Esophagus muscularis mucosa (tissue), 4 donors: ENCODE measurements around the gene CUX1. TPM values are rescaled to one million over a fixed set of nuclear protein-coding genes. Genes with fewer than 3 reads are reported as not detected.

ENCODE experiments used
- DNase-seq: peaks from one replicate; pipeline ENCODE4 v3.0.0-alpha.2; 2017; ENCODE audit errors: extremely low spot score
- H3K27ac ChIP-seq, 4 donors: fragments of 200-600 bp; sonication (generic); replicated peaks in 1 of 4; 1 replicate in 3 of 4; 2 replicates in 1 of 4; pipeline ENCODE4 v1.5.1; 2016 to 2019; ENCODE audit warnings: mild to moderate bottlenecking in 1 of 4
- H3K27me3 ChIP-seq, 4 donors: fragments of 200-600 bp; sonication (generic); one replicate each; pipeline versions ENCODE4 v1.5.1 to v1.6.0; 2016 to 2019
- H3K36me3 ChIP-seq, 4 donors: fragments of 200-600 bp; sonication (generic); one replicate each; pipeline ENCODE4 v1.5.1; 2016 to 2019
- H3K4me1 ChIP-seq, 4 donors: fragments of 200-600 bp; sonication (generic); one replicate each; pipeline ENCODE4 v1.5.1; 2016 to 2019
- H3K4me3 ChIP-seq, 4 donors: fragments of 200-600 bp; sonication (generic); 1 replicate in 2 of 4; 2 replicates in 2 of 4; pipeline ENCODE4 v1.5.1; 2016 to 2019; ENCODE audit warnings: mild to moderate bottlenecking in 4 of 4, moderate library complexity in 1 of 4
- H3K9me3 ChIP-seq, 4 donors: fragments of 200-600 bp; sonication (generic); 1 replicate in 3 of 4; 2 replicates in 1 of 4; pipeline ENCODE4 v1.5.1; 2016 to 2019
- CTCF ChIP-seq, 3 experiments: fragments of 200-600 bp in 2 of 3; fragments of 450-650 bp in 1 of 3; sonication (generic) in 2 of 3; IDR thresholded peaks; one replicate each; pipeline ENCODE4 v1.5.1; 2017 to 2019; ENCODE audit warnings: antibody characterized with exemption in 3 of 3, mild to moderate bottlenecking in 2 of 3, moderate library complexity in 1 of 3
- EP300 ChIP-seq: sonication (generic); formaldehyde crosslinking; IDR thresholded peaks from one replicate; pipeline ENCODE4 v1.6.1; 2017; ENCODE audit warnings: antibody characterized with exemption
- POLR2A ChIP-seq: fragments of 450-650 bp; IDR thresholded peaks from one replicate; pipeline ENCODE4 v1.6.1; 2017; ENCODE audit warnings: antibody characterized with exemption, moderate library complexity, mild to moderate bottlenecking, low read depth
- POLR2AphosphoS5 ChIP-seq, 2 donors: sonication (generic); formaldehyde crosslinking; IDR thresholded peaks; one replicate each; pipeline ENCODE4 v1.6.1; 2017; ENCODE audit warnings: antibody characterized with exemption in 2 of 2
- WGBS: methylation state at CpG from one replicate; pipeline ENCODE4 v1.1.5; 2018; 5-methylcytosine and 5-hydroxymethylcytosine counted together
- intact Hi-C: fragments of 100-400 bp; cut with DNase I; formaldehyde crosslinking; loops from one replicate; pipeline ENCODE4 v1.15.1; 2023
- total RNA-seq, 4 donors: library from RNA; depleted of rRNA; stranded (reverse); fragments of >200 nt; gene quantifications; one replicate each; pipeline versions ENCODE4 v1.1.0 to v1.2.1, GENCODE V29; 2016

The CUX1 gene
- total RNA-seq, 4 donors from 2014 or later, result 61.5 to 136 (median 92.3) TPM

- Histone ChIP-seq H3K4me3 (no peak overlapping the region), H3K9me3 (no peaks in the 10 kb centered on the region), H3K27me3 (no peaks in the 10 kb centered on the region), H3K27ac (no peak overlapping the region), H3K4me1 (peaks cover 34 to 56% (median 40%) of the 10 kb centered on the region in 4 donors), H3K36me3 (no peaks in the 10 kb centered on the region)
- 91% methylated on average over 14 of the region's 14 CpGs for WGBS
- intact Hi-C loops, result no loop called here
- TF ChIP-seq POLR2AphosphoS5 (IDR thresholded peaks at IDR 0.05), result no peak
- DNase-seq, result no peak
Measured at GRCh38 chr7:101932083-101932482, 114.7 kb downstream of the CUX1 start.

GRCh38 chr7:101933028-101933427, 115.6 kb downstream of the CUX1 start:
- no peaks in the 10 kb centered on the region for H3K27me3 ChIP-seq
- no peak overlapping the region for H3K4me3 ChIP-seq
- 72% methylated on average over 4 of the region's 4 CpGs for WGBS
- DNase-seq, result no peak
- H3K9me3 ChIP-seq, result no peaks in the 10 kb centered on the region
- H3K4me1 ChIP-seq, result peaks cover 38 to 61% (median 50%) of the 10 kb centered on the region in 4 donors
- no peak for TF ChIP-seq EP300
- no peak for TF ChIP-seq POLR2AphosphoS5 (IDR thresholded peaks at IDR 0.05)
- TF ChIP-seq POLR2A, result no peak
- TF ChIP-seq CTCF (IDR thresholded peaks at IDR 0.05), result no peak
- H3K27ac ChIP-seq, result peak overlapping the region in 1 of 4 donors; percentile 90
- intact Hi-C loops, result no loop called here
- no peaks in the 10 kb centered on the region for H3K36me3 ChIP-seq

- 75% methylated on average over 5 of the region's 5 CpGs for WGBS
- peaks cover 38 to 62% (median 54%) of the 10 kb centered on the region in 4 donors for H3K4me1 ChIP-seq
- H3K36me3 ChIP-seq, result no peaks in the 10 kb centered on the region
- no peak for TF ChIP-seq EP300
- TF ChIP-seq POLR2A, result no peak
- no peak for TF ChIP-seq POLR2AphosphoS5 (IDR thresholded peaks at IDR 0.05)
- TF ChIP-seq CTCF (IDR thresholded peaks at IDR 0.05), result no peak
- no peak for DNase-seq
- peak overlapping the region; percentile 82 to 90 (median 86) for H3K27ac ChIP-seq
- intact Hi-C loops, result no loop called here
- H3K27me3 ChIP-seq, result no peaks in the 10 kb centered on the region
- H3K9me3 ChIP-seq, result no peaks in the 10 kb centered on the region
- no peak overlapping the region for H3K4me3 ChIP-seq
Measured at GRCh38 chr7:101933688-101934121, 116.3 kb downstream of the CUX1 start.

GRCh38 chr7:101934618-101935017, 117.2 kb downstream of the CUX1 start:
- Histone ChIP-seq H3K4me3 (peak overlapping the region; percentile 10 to 35 (median 28)), H3K27ac (peak overlapping the region; percentile 82 to 90 (median 86)), H3K27me3 (no peaks in the 10 kb centered on the region), H3K9me3 (no peaks in the 10 kb centered on the region), H3K36me3 (no peaks in the 10 kb centered on the region), H3K4me1 (peaks cover 40 to 62% (median 54%) of the 10 kb centered on the region in 4 donors)
- TF ChIP-seq EP300 (no peak), POLR2AphosphoS5 (IDR thresholded peaks at IDR 0.05) (peak in 1 of 2 donors; percentile 12), POLR2A (no peak), CTCF (IDR thresholded peaks at IDR 0.05) (no peak)
- intact Hi-C loops, result loop anchor here (5.0 kb wide), 1 partner anchor 52 kb away; no protein-coding TSS in a partner anchor
- DNase-seq, result no peak
- WGBS, result 39% methylated on average over 11 of the region's 11 CpGs

GRCh38 chr7:101935521-101936141, 118.2 kb downstream of the CUX1 start:
- TF ChIP-seq POLR2AphosphoS5 (IDR thresholded peaks at IDR 0.05) (peak; percentile 8 to 19), POLR2A (no peak)
- peak overlapping the region; percentile 82 to 90 (median 86) for H3K27ac ChIP-seq
- peak overlapping the region in 3 of 4 donors; percentile 46 to 49 (median 48) for H3K4me3 ChIP-seq
- no peaks in the 10 kb centered on the region for H3K27me3 ChIP-seq
- no peaks in the 10 kb centered on the region for H3K36me3 ChIP-seq
- no peaks in the 10 kb centered on the region for H3K9me3 ChIP-seq
- H3K4me1 ChIP-seq, result peaks cover 46 to 73% (median 62%) of the 10 kb centered on the region in 4 donors
- WGBS, result 60% methylated on average over 14 of the region's 14 CpGs
- no peak for DNase-seq
- intact Hi-C loops, result loop anchor here (5.0 kb wide), 1 partner anchor 53 kb away; no protein-coding TSS in a partner anchor
